Fibroblast of mammary gland (primary cell): Measurements from ENCODE around the gene RBM20.

ENCODE experiments used
- DNase-seq: peaks from one replicate; pipeline ENCODE4 v3.0.0-alpha.2; 2010; ENCODE audit warnings: low read depth
- H3K4me3 ChIP-seq: 2 replicates; pipeline ENCODE4 v1.5.1; 2011; ENCODE audit warnings: low read depth, mild to moderate bottlenecking, low read length, moderate library complexity; ENCODE audit not compliant: control insufficient read depth
- TF ChIP-seq, protein P1 (sequence below): conservative IDR thresholded peaks from 2 replicates; pipeline ENCODE4 v1.5.1; 2011; ENCODE audit warnings: low read depth, low read length, inconsistent platforms; ENCODE audit not compliant: control insufficient read depth, insufficient read depth

The RBM20 gene

DNA sequence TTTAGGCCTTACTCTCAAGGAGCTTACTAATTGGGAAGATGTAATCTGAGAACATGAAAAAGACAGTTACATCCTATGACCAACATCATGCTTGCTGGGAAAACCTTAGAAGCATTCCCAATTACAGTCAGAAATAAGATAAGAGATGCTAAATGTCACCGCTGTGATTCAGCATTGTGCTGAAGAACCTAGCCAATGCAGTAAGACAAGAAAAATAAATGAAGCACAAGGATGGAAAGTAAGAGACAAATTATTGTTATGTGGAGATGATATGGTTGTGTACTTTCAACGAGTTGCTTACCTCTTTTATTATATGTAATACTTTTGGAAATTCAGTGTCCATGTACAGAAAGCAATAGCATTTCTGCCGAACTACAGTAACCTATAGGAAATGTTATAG lies 104.8 kb downstream of the RBM20 start:
- no peak for DNase-seq
- no peak overlapping the region for H3K4me3 ChIP-seq
- TF ChIP-seq, protein P1, sequence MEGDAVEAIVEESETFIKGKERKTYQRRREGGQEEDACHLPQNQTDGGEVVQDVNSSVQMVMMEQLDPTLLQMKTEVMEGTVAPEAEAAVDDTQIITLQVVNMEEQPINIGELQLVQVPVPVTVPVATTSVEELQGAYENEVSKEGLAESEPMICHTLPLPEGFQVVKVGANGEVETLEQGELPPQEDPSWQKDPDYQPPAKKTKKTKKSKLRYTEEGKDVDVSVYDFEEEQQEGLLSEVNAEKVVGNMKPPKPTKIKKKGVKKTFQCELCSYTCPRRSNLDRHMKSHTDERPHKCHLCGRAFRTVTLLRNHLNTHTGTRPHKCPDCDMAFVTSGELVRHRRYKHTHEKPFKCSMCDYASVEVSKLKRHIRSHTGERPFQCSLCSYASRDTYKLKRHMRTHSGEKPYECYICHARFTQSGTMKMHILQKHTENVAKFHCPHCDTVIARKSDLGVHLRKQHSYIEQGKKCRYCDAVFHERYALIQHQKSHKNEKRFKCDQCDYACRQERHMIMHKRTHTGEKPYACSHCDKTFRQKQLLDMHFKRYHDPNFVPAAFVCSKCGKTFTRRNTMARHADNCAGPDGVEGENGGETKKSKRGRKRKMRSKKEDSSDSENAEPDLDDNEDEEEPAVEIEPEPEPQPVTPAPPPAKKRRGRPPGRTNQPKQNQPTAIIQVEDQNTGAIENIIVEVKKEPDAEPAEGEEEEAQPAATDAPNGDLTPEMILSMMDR = no peak

DNA sequence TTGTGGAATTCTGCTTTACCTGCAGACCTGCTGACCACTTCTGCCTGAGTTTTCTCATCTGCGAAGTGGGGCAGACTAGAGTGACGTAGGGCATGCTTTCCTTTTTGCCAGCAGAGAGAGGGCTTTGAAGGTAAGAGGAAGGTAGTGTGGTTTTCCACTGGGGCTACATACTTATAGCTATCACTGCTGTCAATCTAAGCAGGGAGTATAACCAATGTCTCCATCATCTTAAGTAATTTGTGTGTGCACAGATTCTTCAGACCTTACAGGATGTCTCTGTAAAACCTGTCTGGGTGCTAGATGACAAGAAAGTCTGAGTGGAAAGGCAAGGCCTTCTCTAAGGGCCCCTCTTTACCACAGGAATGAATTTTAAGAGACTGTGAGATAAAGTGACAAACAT lies 106.8 kb downstream of the RBM20 start:
- H3K4me3 ChIP-seq = no peak overlapping the region
- no peak for DNase-seq
- TF ChIP-seq, protein P1 = no peak

DNA sequence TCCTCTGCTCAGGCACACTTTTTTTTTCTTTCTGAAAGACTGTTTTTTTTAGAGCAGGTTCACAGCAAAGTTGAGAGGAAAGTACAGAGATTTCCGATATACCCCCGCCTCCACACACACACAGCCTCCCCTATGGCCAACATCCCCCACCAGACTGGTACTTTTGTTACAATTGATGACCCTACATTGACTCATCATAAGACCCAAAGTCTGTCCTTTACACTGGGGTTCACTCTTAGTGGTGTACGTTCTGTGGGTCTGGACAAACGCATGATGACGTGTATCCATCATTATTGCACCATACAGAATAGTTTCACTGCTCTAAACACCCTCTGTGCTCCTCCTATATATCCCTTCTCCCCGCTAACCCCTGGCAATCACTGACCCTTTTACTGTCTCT lies 107.7 kb downstream of the RBM20 start:
- H3K4me3 ChIP-seq = no peak overlapping the region
- TF ChIP-seq, protein P1 = no peak
- no peak for DNase-seq

DNA sequence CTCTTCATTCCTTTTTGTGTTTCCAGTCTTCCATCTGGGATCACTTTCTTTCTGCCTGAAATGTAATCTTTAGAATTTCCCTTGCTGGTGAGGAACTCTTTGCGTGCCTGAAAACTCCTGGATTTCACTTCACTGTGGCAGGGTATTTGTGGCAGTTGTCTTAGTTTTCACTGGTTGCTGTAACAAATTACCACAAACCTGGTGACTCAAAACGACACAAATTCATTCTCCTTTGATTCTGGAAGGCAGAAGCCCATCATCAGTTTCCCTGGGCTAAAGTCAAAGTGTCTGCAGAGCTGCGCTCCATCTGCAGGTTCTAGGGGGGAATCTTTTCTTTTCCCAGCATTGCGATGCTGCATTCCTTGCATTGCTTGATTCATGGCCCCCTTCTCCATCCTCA lies 109.3 kb downstream of the RBM20 start:
- no peak overlapping the region for H3K4me3 ChIP-seq
- no peak for DNase-seq
- TF ChIP-seq, protein P1 = no peak

DNA sequence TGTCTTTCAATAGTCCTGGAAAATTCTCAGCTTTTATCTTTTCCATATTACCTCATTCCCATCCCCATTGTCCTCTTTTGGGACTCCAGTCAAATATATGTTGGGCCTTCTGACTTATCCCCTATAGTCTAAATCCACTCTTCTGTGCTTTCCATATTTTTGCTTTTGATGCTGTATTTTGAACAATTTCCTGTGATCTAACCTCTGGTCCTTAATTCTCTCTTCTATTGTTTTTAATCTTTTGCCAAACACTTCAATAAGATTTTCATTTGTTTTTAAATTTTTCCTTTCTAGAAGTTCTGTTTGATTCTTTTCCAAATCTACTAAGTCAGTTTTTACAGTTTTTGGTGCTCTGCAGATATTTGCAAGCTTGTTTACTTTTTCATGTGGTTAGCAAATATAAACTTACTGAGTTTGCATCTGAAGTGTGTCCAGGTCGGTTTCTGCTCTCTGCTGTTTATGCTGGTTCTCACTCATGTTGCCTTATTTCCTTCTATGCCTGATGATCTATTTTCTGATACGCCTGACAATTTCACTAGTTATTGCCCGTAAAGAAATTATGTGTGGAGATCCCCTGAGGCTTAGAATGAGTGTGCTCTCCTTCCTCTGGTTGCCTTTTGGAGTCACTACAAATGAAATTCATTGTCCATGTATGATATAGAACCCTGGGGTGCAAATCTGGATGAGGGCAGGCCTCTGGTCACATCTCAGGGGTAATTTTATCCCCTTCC lies 110.4 kb downstream of the RBM20 start:
- DNase-seq = no peak
- TF ChIP-seq, protein P1 = no peak

DNA sequence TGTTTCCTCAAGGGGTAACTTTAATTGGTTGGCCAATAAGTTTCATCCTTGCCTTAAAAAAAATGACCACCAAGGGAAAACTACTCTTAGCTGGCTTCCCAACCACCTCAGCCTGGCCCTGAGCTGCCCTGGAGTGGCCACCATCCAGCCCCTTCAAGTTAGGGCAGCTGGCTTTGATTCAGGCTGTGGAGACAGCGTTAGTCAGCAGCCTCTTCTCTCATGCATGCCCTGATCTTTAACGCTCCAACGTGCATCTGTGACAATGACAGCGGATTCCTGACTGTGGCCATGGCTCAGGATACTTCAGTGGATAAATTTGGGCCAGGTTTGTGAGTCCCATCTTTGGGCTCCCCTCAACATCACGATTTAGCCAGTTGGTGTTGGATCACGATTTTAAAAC lies 111.6 kb downstream of the RBM20 start:
- DNase-seq = no peak
- H3K4me3 ChIP-seq = no peak overlapping the region
- TF ChIP-seq, protein P1 = no peak

More for the DNA sequence above, 110.4 kb downstream of the RBM20 start:
- no peak overlapping the region for H3K4me3 ChIP-seq
